GM12872 (cell line): ENCODE results near the gene GFY.
A peak's percentile ranks its signal among the peaks of the same experiment; 100 is the strongest.

ENCODE experiments used
- CTCF ChIP-seq: IDR thresholded peaks from 3 replicates; pipeline ENCODE4 v1.5.1; 2011; ENCODE audit warnings: low read depth, mild to moderate bottlenecking, low read length, moderate library complexity; ENCODE audit not compliant: insufficient read depth

Gene GFY

GRCh38 chr19:49442771-49443365 lies 17.7 kb downstream of the GFY start:
- TF ChIP-seq CTCF = no peak

- TF ChIP-seq CTCF = peak; percentile 86
Observed at GRCh38 chr19:49443366-49444099, 18.3 kb downstream of the GFY start.

- no peak for TF ChIP-seq CTCF
Observed at GRCh38 chr19:49445997-49446396, 20.8 kb downstream of the GFY start.

GRCh38 chr19:49447485-49448431 lies 22.6 kb downstream of the GFY start:
- no peak for TF ChIP-seq CTCF

- TF ChIP-seq CTCF = no peak
Observed at GRCh38 chr19:49448432-49448786, 23.2 kb downstream of the GFY start.

GRCh38 chr19:49450405-49450804 lies 25.2 kb downstream of the GFY start:
- TF ChIP-seq CTCF = no peak
